K562 (cell line): ENCODE measurements around the gene PEDS1. TPM values are rescaled to one million over a fixed set of nuclear protein-coding genes. Genes with fewer than 3 reads are reported as not detected.

Experiments used
- BRD9 ChIP-seq: fragments of 450-650 bp; IDR thresholded peaks from 2 replicates; pipeline ENCODE4 v1.6.1; 2018; ENCODE audit warnings: low read depth; ENCODE audit not compliant: partially characterized antibody
- CBFA2T2 ChIP-seq: fragments of 450-650 bp; conservative IDR thresholded peaks from 2 replicates; pipeline ENCODE4 v1.6.1; 2017; ENCODE audit warnings: mild to moderate bottlenecking
- CBX1 ChIP-seq: sonication (generic); IDR thresholded peaks from 2 replicates; pipeline ENCODE4 v1.6.1; 2016; ENCODE audit warnings: antibody characterized with exemption, low read depth, mild to moderate bottlenecking
- CTBP1 ChIP-seq: fragments of 450-650 bp; IDR thresholded peaks from 2 replicates; pipeline ENCODE4 v1.6.1; 2016; ENCODE audit warnings: borderline replicate concordance
- DPF2 ChIP-seq: fragments of 450-650 bp; IDR thresholded peaks from 2 replicates; pipeline ENCODE4 v1.6.1; 2016
- EP300 ChIP-seq: IDR thresholded peaks from 2 replicates; pipeline ENCODE4 v1.6.1; 2012; ENCODE audit warnings: low read length, improper control_type of control experiment
- GTF2A2 ChIP-seq: IDR thresholded peaks from 2 replicates; pipeline ENCODE4 v1.6.1; 2016; ENCODE audit warnings: mild to moderate bottlenecking, missing genetic modification characterization, missing compliant biosample characterization
- HLTF ChIP-seq: fragments of 450-650 bp; IDR thresholded peaks from 2 replicates; pipeline ENCODE4 v1.6.1; 2016
- HNRNPLL ChIP-seq: fragments of 200-400 bp; formaldehyde crosslinking; IDR thresholded peaks from 2 replicates; pipeline ENCODE4 v1.6.1; 2017; ENCODE audit warnings: low read length, low read depth, mild to moderate bottlenecking; ENCODE audit not compliant: poor library complexity, severe bottlenecking
- KLF13 ChIP-seq: fragments of 450-650 bp; IDR thresholded peaks from 2 replicates; pipeline ENCODE4 v1.6.1; 2016; ENCODE audit warnings: missing genetic modification characterization, low read depth, mild to moderate bottlenecking, missing compliant biosample characterization, moderate library complexity, borderline replicate concordance
- MEF2A ChIP-seq: IDR thresholded peaks from 2 replicates; pipeline ENCODE4 v1.6.1; 2011; ENCODE audit warnings: low read depth, mild to moderate bottlenecking, low read length, moderate library complexity; ENCODE audit not compliant: control insufficient read depth
- NCOR1 ChIP-seq: fragments of 450-650 bp; IDR thresholded peaks from 2 replicates; pipeline ENCODE4 v1.6.1; 2016; ENCODE audit warnings: mild to moderate bottlenecking, moderate library complexity
- NFIX ChIP-seq: fragments of 250-450 bp; sonication (Bioruptor Pico); IDR thresholded peaks from 2 replicates; pipeline ENCODE4 v1.4.0; 2020; ENCODE audit warnings: low read depth, mild to moderate bottlenecking, moderate library complexity
- PHB ChIP-seq: fragments of 250-450 bp; sonication (Bioruptor Pico); IDR thresholded peaks from 2 replicates; pipeline ENCODE4 v1.5.0; 2021
- RFX7 ChIP-seq: fragments of 250-450 bp; sonication (Bioruptor Pico); IDR thresholded peaks from 2 replicates; pipeline ENCODE4 v1.5.1; 2021; ENCODE audit warnings: mild to moderate bottlenecking
- SIN3A ChIP-seq, 2 experiments: fragments of 150-350 bp in 1 of 2; IDR thresholded peaks; 2 replicates each; pipeline ENCODE4 v1.6.1; 2011 to 2016; ENCODE audit warnings: borderline replicate concordance in 2 of 2, low read depth in 2 of 2, low read length in 2 of 2, mild to moderate bottlenecking in 2 of 2, moderate library complexity in 2 of 2; ENCODE audit not compliant: control insufficient read depth in 1 of 2
- SMARCA5 ChIP-seq: fragments of 450-650 bp; IDR thresholded peaks from 2 replicates; pipeline ENCODE4 v1.6.1; 2016
- TCF3 ChIP-seq: sonication (generic); formaldehyde crosslinking; IDR thresholded peaks from 2 replicates; pipeline ENCODE4 v1.4.0; 2020; ENCODE audit warnings: mild to moderate bottlenecking, missing genetic modification reagents
- YY1 ChIP-seq, 3 experiments: IDR thresholded peaks; 2 replicates each; pipeline ENCODE4 v1.6.1; 2011; ENCODE audit warnings: low read length in 2 of 3, mild to moderate bottlenecking in 2 of 3, moderate library complexity in 2 of 3, borderline replicate concordance in 1 of 3, control low read depth in 1 of 3, low read depth in 1 of 3; ENCODE audit not compliant: insufficient read depth in 3 of 3, insufficient replicate concordance in 2 of 3, control insufficient read depth in 1 of 3, insufficient read length in 1 of 3; ENCODE audit errors: extremely low read depth in 1 of 3
- ZSCAN32 ChIP-seq: fragments of 450-650 bp; formaldehyde crosslinking; IDR thresholded peaks from 2 replicates; pipeline ENCODE4 v1.4.0; 2020; ENCODE audit warnings: mild to moderate bottlenecking, moderate library complexity
- polyA plus RNA-seq, 8 experiments: library from polyadenylated mRNA; depleted of rRNA in 4 of 8; stranded (reverse) in 5 of 8; unstranded in 3 of 8; fragments of >200 nt; fragmentation: Nextera tagmentation in 2 of 8; fragmentation: Illumina TruSeq in 1 of 8; extraction: Ambion mirVana in 2 of 8; extraction: Trizol in 1 of 8; gene quantifications; 2 replicates each; pipeline versions ENCODE4 v1.2.1 to v1.2.3, GENCODE V29; 2011 to 2014; ENCODE audit warnings: inconsistent platforms in 1 of 8, missing spikeins in 1 of 8
- total RNA-seq, 7 experiments: library from RNA; depleted of rRNA in 6 of 7; stranded (reverse); fragments of >200 nt in 6 of 7; fragmentation: Illumina TruSeq in 2 of 7; extraction: Trizol in 2 of 7; gene quantifications; 2 replicates each; pipeline versions ENCODE4 v1.2.1 to v1.2.3, GENCODE V29; 2011 to 2021; ENCODE audit warnings: low replicate concordance in 1 of 7

The PEDS1 gene
- total and polyA plus RNA-seq, 9 of the 15 experiments (the other 6 are each of a cell fraction or from before 2014, with no cell fraction given): 2.9 to 38.5 (median 24.2) TPM

GRCh38 chr20:50151034-50151743, 2.3 kb downstream of the PEDS1 start (continued):
- TF ChIP-seq MEF2A (no peak), KLF13 (no peak), HLTF (no peak), SIN3A (IDR thresholded peaks at IDR 0.05; ENCODE audit: borderline replicate concordance in 2 of 2, control insufficient read depth in 1 of 2, low read depth in 2 of 2, low read length in 2 of 2) (no peak), GTF2A2 (tag) (no peak), RFX7 (CRISPR knock-in tag) (no peak), PHB (CRISPR knock-in tag) (no peak), HNRNPLL (no peak), EP300 (no peak), YY1 (IDR thresholded peaks at IDR 0.05; ENCODE audit: borderline replicate concordance in 1 of 3, control insufficient read depth in 1 of 3, extremely low read depth in 1 of 3, insufficient read depth in 3 of 3, insufficient read length in 1 of 3, insufficient replicate concordance in 2 of 3, low read depth in 1 of 3, low read length in 2 of 3) (no peak), BRD9 (peak; percentile 59), NFIX (no peak), CTBP1 (0 out of 2 replicates have a peak, but pooled peaks have one; percentile 11), NCOR1 (peak; percentile 78), CBFA2T2 (peak; percentile 64), ZSCAN32 (CRISPR knock-in tag) (no peak), TCF3 (CRISPR knock-in tag) (peak; percentile 64), DPF2 (peak; percentile 55; the same call in 1 of the 2 replicates), CBX1 (0 out of 2 replicates have a peak, but pooled peaks have one; percentile 39), SMARCA5 (peak; percentile 57; the same call in 1 of the 2 replicates)
